Liver (tissue), 3 donors: ENCODE data around the gene PLPP3.

ENCODE experiments used
- ATF3 ChIP-seq: IDR thresholded peaks from 2 replicates; pipeline ENCODE4 v1.6.1; 2016; ENCODE audit warnings: antibody characterized with exemption
- CTCF ChIP-seq: fragments of 150-350 bp; IDR thresholded peaks from 2 replicates; pipeline ENCODE4 v1.5.1; 2017; ENCODE audit warnings: improper control_type of control experiment, low read depth, low read length; ENCODE audit not compliant: missing input control
- EGR1 ChIP-seq, 2 donors: IDR thresholded peaks; 2 replicates each; pipeline ENCODE4 v1.6.1; 2016 to 2018; ENCODE audit warnings: antibody characterized with exemption in 2 of 2, low read depth in 2 of 2
- FOXA1 ChIP-seq: IDR thresholded peaks from 2 replicates; pipeline ENCODE4 v1.6.1; 2016; ENCODE audit warnings: antibody characterized with exemption
- JUND ChIP-seq, 2 donors: IDR thresholded peaks; 2 replicates each; pipeline ENCODE4 v1.6.1; 2016; ENCODE audit warnings: antibody characterized with exemption in 2 of 2
- RAD21 ChIP-seq, 2 donors: IDR thresholded peaks; 2 replicates each; pipeline ENCODE4 v1.6.1; 2016; ENCODE audit warnings: antibody characterized with exemption in 2 of 2, mild to moderate bottlenecking in 2 of 2
- TAF1 ChIP-seq: conservative IDR thresholded peaks from 2 replicates; pipeline ENCODE4 v1.6.1; 2016; ENCODE audit warnings: antibody characterized with exemption, mild to moderate bottlenecking
- TF ChIP-seq, protein P1 (sequence below): IDR thresholded peaks from 2 replicates; pipeline ENCODE4 v1.6.1; 2016; ENCODE audit warnings: antibody characterized with exemption
- TF ChIP-seq, protein P2 (sequence below): IDR thresholded peaks from 2 replicates; pipeline ENCODE4 v1.6.1; 2016; ENCODE audit warnings: antibody characterized with exemption, mild to moderate bottlenecking
- TF ChIP-seq, protein P3 (sequence below): IDR thresholded peaks from 2 replicates; pipeline ENCODE4 v1.6.1; 2016; ENCODE audit warnings: antibody characterized with exemption
- donor health status: healthy.
- donor health status: healthy.

GRCh38 chr1:56557746-56558145 lies 21.6 kb downstream of the PLPP3 start:
- TF ChIP-seq CTCF: no peak
- no peak for TF ChIP-seq JUND (IDR thresholded peaks at IDR 0.05)
- no peak for TF ChIP-seq RAD21 (IDR thresholded peaks at IDR 0.05)
- TF ChIP-seq TAF1: no peak
- TF ChIP-seq, protein P1, sequence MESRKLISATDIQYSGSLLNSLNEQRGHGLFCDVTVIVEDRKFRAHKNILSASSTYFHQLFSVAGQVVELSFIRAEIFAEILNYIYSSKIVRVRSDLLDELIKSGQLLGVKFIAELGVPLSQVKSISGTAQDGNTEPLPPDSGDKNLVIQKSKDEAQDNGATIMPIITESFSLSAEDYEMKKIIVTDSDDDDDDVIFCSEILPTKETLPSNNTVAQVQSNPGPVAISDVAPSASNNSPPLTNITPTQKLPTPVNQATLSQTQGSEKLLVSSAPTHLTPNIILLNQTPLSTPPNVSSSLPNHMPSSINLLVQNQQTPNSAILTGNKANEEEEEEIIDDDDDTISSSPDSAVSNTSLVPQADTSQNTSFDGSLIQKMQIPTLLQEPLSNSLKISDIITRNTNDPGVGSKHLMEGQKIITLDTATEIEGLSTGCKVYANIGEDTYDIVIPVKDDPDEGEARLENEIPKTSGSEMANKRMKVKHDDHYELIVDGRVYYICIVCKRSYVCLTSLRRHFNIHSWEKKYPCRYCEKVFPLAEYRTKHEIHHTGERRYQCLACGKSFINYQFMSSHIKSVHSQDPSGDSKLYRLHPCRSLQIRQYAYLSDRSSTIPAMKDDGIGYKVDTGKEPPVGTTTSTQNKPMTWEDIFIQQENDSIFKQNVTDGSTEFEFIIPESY: no peak
- TF ChIP-seq, protein P2, sequence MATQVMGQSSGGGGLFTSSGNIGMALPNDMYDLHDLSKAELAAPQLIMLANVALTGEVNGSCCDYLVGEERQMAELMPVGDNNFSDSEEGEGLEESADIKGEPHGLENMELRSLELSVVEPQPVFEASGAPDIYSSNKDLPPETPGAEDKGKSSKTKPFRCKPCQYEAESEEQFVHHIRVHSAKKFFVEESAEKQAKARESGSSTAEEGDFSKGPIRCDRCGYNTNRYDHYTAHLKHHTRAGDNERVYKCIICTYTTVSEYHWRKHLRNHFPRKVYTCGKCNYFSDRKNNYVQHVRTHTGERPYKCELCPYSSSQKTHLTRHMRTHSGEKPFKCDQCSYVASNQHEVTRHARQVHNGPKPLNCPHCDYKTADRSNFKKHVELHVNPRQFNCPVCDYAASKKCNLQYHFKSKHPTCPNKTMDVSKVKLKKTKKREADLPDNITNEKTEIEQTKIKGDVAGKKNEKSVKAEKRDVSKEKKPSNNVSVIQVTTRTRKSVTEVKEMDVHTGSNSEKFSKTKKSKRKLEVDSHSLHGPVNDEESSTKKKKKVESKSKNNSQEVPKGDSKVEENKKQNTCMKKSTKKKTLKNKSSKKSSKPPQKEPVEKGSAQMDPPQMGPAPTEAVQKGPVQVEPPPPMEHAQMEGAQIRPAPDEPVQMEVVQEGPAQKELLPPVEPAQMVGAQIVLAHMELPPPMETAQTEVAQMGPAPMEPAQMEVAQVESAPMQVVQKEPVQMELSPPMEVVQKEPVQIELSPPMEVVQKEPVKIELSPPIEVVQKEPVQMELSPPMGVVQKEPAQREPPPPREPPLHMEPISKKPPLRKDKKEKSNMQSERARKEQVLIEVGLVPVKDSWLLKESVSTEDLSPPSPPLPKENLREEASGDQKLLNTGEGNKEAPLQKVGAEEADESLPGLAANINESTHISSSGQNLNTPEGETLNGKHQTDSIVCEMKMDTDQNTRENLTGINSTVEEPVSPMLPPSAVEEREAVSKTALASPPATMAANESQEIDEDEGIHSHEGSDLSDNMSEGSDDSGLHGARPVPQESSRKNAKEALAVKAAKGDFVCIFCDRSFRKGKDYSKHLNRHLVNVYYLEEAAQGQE: no peak
- TF ChIP-seq EGR1 (IDR thresholded peaks at IDR 0.05; ENCODE audit: low read depth in 2 of 2): no peak
- TF ChIP-seq, protein P3, sequence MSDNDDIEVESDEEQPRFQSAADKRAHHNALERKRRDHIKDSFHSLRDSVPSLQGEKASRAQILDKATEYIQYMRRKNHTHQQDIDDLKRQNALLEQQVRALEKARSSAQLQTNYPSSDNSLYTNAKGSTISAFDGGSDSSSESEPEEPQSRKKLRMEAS: no peak
- TF ChIP-seq ATF3: no peak
- no peak for TF ChIP-seq FOXA1
